Measurements from ENCODE around the gene GOLT1A.

The GOLT1A gene

DNA sequence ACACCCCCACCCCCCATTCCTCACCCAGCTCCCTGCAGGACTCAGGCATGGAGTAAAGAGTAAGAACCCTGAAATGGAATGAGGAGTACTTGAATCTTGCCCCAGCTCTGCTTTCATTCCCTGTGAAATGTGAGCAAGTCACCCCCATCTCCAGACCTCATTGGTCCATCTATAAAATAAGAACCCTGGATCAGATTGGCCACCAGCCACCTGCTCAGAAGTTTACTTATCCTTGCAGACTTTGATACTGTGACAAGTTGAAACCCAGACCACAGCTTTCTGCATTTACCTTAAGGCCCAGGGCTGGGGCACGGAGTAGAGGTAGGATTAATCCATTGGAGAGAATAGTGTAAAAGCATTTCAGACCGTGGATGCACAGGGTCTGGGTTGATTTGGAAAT, 19.7 kb downstream of the GOLT1A start:
- Histone ChIP-seq H3K4me2 (ENCODE audit: low read length) (no peak overlapping the region), H3K36me3 (ENCODE audit: insufficient read depth, low read length) (no peaks in the 10 kb centered on the region), H2AFZ (ENCODE audit: low read length) (no peak overlapping the region), H3F3A (ENCODE audit: insufficient read depth, low read length) (no peaks in the 10 kb centered on the region), H3K27ac (ENCODE audit: low read depth, low read length, poor library complexity, severe bottlenecking) (no peak overlapping the region), H3K9me2 (ENCODE audit: low read depth, low read length) (no peaks in the 10 kb centered on the region), H3K4me3 (ENCODE audit: low read depth, low read length, poor library complexity, severe bottlenecking) (no peak overlapping the region), H3K79me2 (ENCODE audit: insufficient read depth, low read length) (no peaks in the 10 kb centered on the region), H3K4me1 (ENCODE audit: insufficient read depth, low read length, severe bottlenecking) (no peaks in the 10 kb centered on the region), H4K20me1 (ENCODE audit: insufficient read depth, low read length) (no peaks in the 10 kb centered on the region), H3K9ac (ENCODE audit: low read length) (no peak overlapping the region), H3K27me3 (ENCODE audit: insufficient read depth, low read length) (no peaks in the 10 kb centered on the region), H3K9me3 (ENCODE audit: low read length) (no peaks in the 10 kb centered on the region)
- TF ChIP-seq EZH2 (IDR thresholded peaks at IDR 0.05; ENCODE audit: borderline replicate concordance, low read length): no peak
- TF ChIP-seq, protein P1, sequence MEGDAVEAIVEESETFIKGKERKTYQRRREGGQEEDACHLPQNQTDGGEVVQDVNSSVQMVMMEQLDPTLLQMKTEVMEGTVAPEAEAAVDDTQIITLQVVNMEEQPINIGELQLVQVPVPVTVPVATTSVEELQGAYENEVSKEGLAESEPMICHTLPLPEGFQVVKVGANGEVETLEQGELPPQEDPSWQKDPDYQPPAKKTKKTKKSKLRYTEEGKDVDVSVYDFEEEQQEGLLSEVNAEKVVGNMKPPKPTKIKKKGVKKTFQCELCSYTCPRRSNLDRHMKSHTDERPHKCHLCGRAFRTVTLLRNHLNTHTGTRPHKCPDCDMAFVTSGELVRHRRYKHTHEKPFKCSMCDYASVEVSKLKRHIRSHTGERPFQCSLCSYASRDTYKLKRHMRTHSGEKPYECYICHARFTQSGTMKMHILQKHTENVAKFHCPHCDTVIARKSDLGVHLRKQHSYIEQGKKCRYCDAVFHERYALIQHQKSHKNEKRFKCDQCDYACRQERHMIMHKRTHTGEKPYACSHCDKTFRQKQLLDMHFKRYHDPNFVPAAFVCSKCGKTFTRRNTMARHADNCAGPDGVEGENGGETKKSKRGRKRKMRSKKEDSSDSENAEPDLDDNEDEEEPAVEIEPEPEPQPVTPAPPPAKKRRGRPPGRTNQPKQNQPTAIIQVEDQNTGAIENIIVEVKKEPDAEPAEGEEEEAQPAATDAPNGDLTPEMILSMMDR (IDR thresholded peaks at IDR 0.05; ENCODE audit: low read length): no peak

GRCh38 chr1:204192589-204193352, 21.0 kb downstream of the GOLT1A start:
- Histone ChIP-seq H3K9me3 (ENCODE audit: low read length) (no peaks in the 10 kb centered on the region), H3F3A (ENCODE audit: insufficient read depth, low read length) (no peaks in the 10 kb centered on the region), H3K79me2 (ENCODE audit: insufficient read depth, low read length) (no peaks in the 10 kb centered on the region), H4K20me1 (ENCODE audit: insufficient read depth, low read length) (no peaks in the 10 kb centered on the region), H3K27me3 (ENCODE audit: insufficient read depth, low read length) (no peaks in the 10 kb centered on the region), H3K9ac (ENCODE audit: low read length) (no peak overlapping the region), H3K4me2 (ENCODE audit: low read length) (no peak overlapping the region), H2AFZ (ENCODE audit: low read length) (no peak overlapping the region), H3K36me3 (ENCODE audit: insufficient read depth, low read length) (no peaks in the 10 kb centered on the region), H3K27ac (ENCODE audit: low read depth, low read length, poor library complexity, severe bottlenecking) (no peak overlapping the region), H3K4me1 (ENCODE audit: insufficient read depth, low read length, severe bottlenecking) (no peaks in the 10 kb centered on the region), H3K9me2 (ENCODE audit: low read depth, low read length) (no peaks in the 10 kb centered on the region), H3K4me3 (ENCODE audit: low read depth, low read length, poor library complexity, severe bottlenecking) (no peak overlapping the region)
- TF ChIP-seq, protein P1 (IDR thresholded peaks at IDR 0.05; ENCODE audit: low read length): no peak
- no peak for TF ChIP-seq EZH2 (IDR thresholded peaks at IDR 0.05; ENCODE audit: borderline replicate concordance, low read length)

GRCh38 chr1:204192046-204192445, 21.7 kb downstream of the GOLT1A start:
- Histone ChIP-seq H3K4me1 (ENCODE audit: insufficient read depth, low read length, severe bottlenecking) (no peaks in the 10 kb centered on the region), H2AFZ (ENCODE audit: low read length) (no peak overlapping the region), H3K27ac (ENCODE audit: low read depth, low read length, poor library complexity, severe bottlenecking) (no peak overlapping the region), H3K9ac (ENCODE audit: low read length) (no peak overlapping the region), H3K4me3 (ENCODE audit: low read depth, low read length, poor library complexity, severe bottlenecking) (no peak overlapping the region), H3K4me2 (ENCODE audit: low read length) (no peak overlapping the region), H3K9me2 (ENCODE audit: low read depth, low read length) (no peaks in the 10 kb centered on the region), H3K36me3 (ENCODE audit: insufficient read depth, low read length) (no peaks in the 10 kb centered on the region), H4K20me1 (ENCODE audit: insufficient read depth, low read length) (no peaks in the 10 kb centered on the region), H3K79me2 (ENCODE audit: insufficient read depth, low read length) (no peaks in the 10 kb centered on the region), H3K9me3 (ENCODE audit: low read length) (no peaks in the 10 kb centered on the region), H3K27me3 (ENCODE audit: insufficient read depth, low read length) (no peaks in the 10 kb centered on the region), H3F3A (ENCODE audit: insufficient read depth, low read length) (no peaks in the 10 kb centered on the region)
- TF ChIP-seq, protein P1 (IDR thresholded peaks at IDR 0.05; ENCODE audit: low read length): no peak
- no peak for TF ChIP-seq EZH2 (IDR thresholded peaks at IDR 0.05; ENCODE audit: borderline replicate concordance, low read length)
